Neuron (in vitro differentiated cells): Measurements from ENCODE around the gene ARID5A.

Experiments
- H2AFZ ChIP-seq: one replicate; pipeline ENCODE4 v1.6.1; 2013; ENCODE audit warnings: low read depth, mild to moderate bottlenecking, inconsistent platforms, low read length, moderate library complexity
- H3K27me3 ChIP-seq: one replicate; pipeline ENCODE4 v1.6.1; 2013; ENCODE audit warnings: low read length; ENCODE audit not compliant: insufficient read depth
- H3K36me3 ChIP-seq: one replicate; pipeline ENCODE4 v1.6.1; 2013; ENCODE audit warnings: low read length; ENCODE audit not compliant: insufficient read depth
- H3K4me1 ChIP-seq: one replicate; pipeline ENCODE4 v1.6.1; 2013; ENCODE audit warnings: low read length; ENCODE audit not compliant: insufficient read depth
- H3K4me3 ChIP-seq: 2 replicates; pipeline ENCODE4 v1.5.1; 2013; ENCODE audit warnings: mild to moderate bottlenecking, low read length, moderate library complexity
- H3K9me3 ChIP-seq: one replicate; pipeline ENCODE4 v1.6.1; 2013; ENCODE audit warnings: low read length

Gene ARID5A

DNA sequence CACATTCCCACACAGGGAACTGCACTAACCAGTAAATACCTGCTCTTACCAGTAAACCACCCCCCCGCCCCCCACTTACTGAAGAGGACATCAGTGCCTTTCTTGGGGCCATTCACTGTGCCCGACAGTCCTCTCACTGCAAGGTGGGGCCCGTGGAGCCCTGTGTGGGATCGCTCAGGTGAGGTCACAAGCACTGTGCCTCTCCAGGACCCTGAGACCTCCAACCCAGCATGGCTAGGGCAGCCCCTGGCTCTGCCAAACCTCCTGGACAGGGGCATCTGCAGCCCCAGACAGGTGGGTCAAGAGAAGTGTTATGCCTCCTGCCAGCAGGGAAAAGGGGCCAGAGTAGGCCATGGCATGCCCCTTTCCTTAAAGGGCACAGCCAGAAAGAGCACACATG lies 24.7 kb upstream of the ARID5A start:
- Histone ChIP-seq H3K27me3 (no peaks in the 10 kb centered on the region), H3K36me3 (no peaks in the 10 kb centered on the region)

DNA sequence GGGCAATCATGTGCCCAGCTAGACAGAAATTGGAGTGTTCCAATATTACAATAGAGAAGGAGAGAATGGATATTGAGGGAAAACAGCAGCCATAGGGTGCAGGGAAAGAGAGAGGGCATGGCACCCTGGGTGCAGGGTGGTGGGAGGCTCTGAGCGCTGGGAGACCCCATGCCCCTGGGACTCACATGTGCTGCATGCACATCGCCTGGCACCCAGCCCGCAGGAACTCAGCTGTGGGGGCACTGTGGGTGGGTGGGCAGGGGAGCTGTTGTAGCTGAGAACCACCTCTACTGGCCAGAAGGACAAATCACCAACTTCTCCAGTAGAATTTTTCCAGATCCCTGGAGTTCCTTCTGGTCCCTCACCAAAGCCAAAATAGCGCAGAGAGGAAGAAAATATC lies 24.2 kb upstream of the ARID5A start:
- H3K4me3 ChIP-seq = no peak overlapping the region
- no peaks in the 10 kb centered on the region for H3K36me3 ChIP-seq
- no peak overlapping the region for H2AFZ ChIP-seq
- H3K4me1 ChIP-seq = peaks cover 2% of the 10 kb centered on the region
- peaks cover 2% of the 10 kb centered on the region for H3K9me3 ChIP-seq
- H3K27me3 ChIP-seq = no peaks in the 10 kb centered on the region

More for the DNA sequence above, 24.7 kb upstream of the ARID5A start:
- Histone ChIP-seq H3K9me3 (peaks cover 2% of the 10 kb centered on the region), H2AFZ (no peak overlapping the region), H3K4me3 (no peak overlapping the region), H3K4me1 (peaks cover 2% of the 10 kb centered on the region)

DNA sequence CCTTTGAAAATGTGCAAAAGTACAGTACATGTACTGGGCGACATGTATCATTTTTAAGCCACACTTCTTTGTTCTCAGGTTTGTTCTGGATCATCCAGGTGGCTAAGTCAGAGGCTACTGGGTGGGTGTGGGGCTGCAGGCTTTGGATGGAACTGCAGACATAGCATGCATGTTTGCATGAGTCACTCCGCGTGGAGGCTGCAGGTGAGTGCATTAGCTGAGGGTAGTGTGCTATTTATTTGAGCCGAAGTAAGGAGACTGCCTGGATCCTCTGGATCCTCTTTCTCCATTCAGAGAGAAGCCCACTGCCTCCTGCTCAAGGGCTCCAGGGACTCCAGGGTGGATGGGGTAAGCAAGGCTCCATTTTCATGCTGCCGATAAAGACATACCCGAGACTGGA lies 22.0 kb upstream of the ARID5A start:
- no peaks in the 10 kb centered on the region for H3K27me3 ChIP-seq
- no peak overlapping the region for H2AFZ ChIP-seq
- peaks cover 2% of the 10 kb centered on the region for H3K9me3 ChIP-seq
- H3K4me1 ChIP-seq = no peaks in the 10 kb centered on the region
- H3K36me3 ChIP-seq = no peaks in the 10 kb centered on the region
- H3K4me3 ChIP-seq = no peak overlapping the region

DNA sequence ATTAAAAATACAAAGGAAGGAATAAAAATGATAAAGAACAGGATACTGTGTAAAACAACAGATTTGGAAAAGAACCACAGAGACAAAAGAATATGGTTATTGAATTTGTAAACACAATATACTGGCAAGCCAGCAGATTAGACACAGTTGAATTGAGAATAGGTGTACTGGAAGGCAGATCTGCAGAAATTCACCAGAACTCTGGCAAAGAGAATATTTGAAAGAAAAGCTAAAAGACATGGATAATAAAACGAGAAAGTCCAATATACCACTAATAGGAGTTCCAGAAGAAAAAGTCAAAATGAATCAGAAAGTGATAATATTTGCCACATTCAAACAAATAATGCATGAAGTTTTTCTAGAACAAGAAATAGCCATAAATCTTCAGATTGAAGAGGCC lies 19.5 kb upstream of the ARID5A start:
- Histone ChIP-seq H3K36me3 (no peaks in the 10 kb centered on the region), H3K4me1 (no peaks in the 10 kb centered on the region), H3K4me3 (no peak overlapping the region)

DNA sequence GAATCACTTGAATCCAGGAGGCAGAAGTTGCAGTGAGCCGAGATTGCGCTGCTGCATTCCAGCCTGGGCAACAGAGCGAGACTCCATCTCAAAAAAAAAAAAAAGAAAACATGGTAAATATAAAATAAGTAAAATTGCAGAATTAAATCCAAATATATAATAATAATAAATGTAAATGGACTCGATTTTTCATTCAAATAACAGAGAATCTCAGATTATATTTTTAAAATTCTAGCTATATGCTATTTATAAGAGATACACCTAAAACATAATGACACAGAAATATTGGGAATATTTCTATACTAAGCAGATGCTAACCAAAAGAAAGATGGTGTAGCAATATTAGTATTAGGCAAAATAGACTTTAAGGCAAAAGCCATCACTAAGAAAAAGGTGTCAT lies 16.3 kb upstream of the ARID5A start:
- no peak overlapping the region for H3K4me3 ChIP-seq
- H3K36me3 ChIP-seq = no peaks in the 10 kb centered on the region
- H2AFZ ChIP-seq = no peak overlapping the region
- H3K9me3 ChIP-seq = peaks cover 2% of the 10 kb centered on the region
- peaks cover 5% of the 10 kb centered on the region for H3K27me3 ChIP-seq
- H3K4me1 ChIP-seq = no peaks in the 10 kb centered on the region

More for the DNA sequence above, 19.5 kb upstream of the ARID5A start:
- Histone ChIP-seq H3K27me3 (no peaks in the 10 kb centered on the region), H2AFZ (no peak overlapping the region), H3K9me3 (peaks cover 2% of the 10 kb centered on the region)

DNA sequence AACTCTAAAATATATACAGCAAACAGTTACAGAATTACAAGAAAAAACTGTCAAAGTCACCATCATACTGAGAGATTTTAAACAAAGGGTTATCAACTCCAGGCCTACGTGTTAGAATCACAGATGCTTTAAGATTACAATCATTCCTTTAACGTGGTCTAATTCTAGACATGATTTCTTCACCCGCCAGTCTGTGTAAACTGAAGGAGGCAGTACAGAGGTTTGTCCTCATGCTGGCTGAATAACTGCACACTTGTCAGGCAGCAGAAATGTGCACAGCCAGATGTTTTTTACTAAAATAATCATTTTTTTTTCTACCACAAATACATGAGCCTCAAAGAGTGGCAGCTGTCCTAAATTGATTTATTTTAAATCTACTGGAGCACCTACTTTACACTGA lies 15.9 kb upstream of the ARID5A start:
- H3K4me1 ChIP-seq = no peaks in the 10 kb centered on the region
- H2AFZ ChIP-seq = no peak overlapping the region
- peaks cover 1% of the 10 kb centered on the region for H3K9me3 ChIP-seq

DNA sequence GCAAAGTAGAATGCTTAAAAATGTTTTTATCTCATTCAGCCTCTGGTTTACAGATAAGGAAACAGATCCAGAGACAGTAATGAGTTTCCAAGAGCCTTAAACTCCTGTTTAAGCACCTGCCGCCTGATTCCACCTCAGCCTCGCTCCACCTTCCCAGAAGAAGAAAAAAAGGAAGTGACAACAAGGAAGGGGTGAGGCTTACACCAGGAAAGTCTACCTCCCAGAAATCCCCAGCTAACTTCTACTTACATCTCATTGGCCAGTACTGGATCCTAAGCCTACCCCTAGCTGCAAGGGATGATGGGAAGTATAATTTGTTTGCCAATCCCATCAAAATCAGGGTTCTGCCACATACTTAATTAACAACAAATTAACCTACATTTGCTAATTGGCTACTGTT lies 15.3 kb upstream of the ARID5A start:
- H3K9me3 ChIP-seq = no peaks in the 10 kb centered on the region
- no peak overlapping the region for H3K4me3 ChIP-seq
- H3K36me3 ChIP-seq = no peaks in the 10 kb centered on the region
- H3K4me1 ChIP-seq = no peaks in the 10 kb centered on the region
- peaks cover 6% of the 10 kb centered on the region for H3K27me3 ChIP-seq
- H2AFZ ChIP-seq = no peak overlapping the region

More for the DNA sequence above, 15.9 kb upstream of the ARID5A start:
- H3K36me3 ChIP-seq = no peaks in the 10 kb centered on the region
- no peak overlapping the region for H3K4me3 ChIP-seq
- peaks cover 6% of the 10 kb centered on the region for H3K27me3 ChIP-seq

DNA sequence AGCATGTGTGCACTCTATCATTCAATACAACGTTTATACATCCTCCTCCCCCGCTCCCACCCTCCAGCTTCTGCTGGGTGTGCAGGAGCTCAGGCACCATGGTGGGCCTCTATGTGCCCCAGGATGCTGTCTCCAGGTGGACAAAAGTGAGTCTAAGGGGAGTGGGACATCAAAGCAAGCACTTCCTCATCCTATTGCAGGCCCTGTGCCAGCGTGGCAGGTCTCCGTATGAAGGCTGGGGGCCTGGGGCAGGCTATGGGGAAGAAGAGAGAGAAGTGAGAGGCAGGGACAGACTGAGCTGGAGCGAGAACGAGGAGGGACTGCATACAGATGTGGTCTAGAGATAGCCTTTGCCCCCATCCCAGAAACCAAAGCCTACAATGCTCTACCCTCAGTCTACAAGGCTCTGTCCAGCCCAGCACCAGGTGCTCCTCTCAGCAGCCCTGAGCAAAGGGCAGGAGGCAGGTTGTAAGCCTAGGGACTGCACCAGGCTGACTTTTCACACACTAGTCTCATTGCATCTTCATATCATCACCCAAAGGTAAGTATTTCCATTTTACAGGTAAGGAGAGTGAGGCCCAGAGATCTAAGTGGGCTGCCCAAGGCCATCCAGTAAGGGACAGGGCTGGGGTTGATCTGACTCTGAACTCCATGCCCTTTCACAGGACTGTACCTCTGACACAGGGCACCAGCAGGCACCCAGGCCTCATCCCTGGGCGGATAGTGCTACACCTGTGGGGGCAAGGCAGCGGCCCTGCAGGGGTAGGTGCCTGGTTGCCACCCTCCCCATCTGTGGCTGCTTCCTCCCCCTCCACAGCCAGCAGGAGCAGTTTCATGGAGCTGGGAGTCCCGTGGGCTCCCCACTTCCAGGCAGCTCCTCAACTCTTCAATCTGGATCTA lies 14.0 kb upstream of the ARID5A start:
- Histone ChIP-seq H3K36me3 (no peaks in the 10 kb centered on the region), H3K4me1 (no peaks in the 10 kb centered on the region), H3K4me3 (no peak overlapping the region), H2AFZ (no peak overlapping the region), H3K9me3 (no peaks in the 10 kb centered on the region), H3K27me3 (peaks cover 12% of the 10 kb centered on the region)

DNA sequence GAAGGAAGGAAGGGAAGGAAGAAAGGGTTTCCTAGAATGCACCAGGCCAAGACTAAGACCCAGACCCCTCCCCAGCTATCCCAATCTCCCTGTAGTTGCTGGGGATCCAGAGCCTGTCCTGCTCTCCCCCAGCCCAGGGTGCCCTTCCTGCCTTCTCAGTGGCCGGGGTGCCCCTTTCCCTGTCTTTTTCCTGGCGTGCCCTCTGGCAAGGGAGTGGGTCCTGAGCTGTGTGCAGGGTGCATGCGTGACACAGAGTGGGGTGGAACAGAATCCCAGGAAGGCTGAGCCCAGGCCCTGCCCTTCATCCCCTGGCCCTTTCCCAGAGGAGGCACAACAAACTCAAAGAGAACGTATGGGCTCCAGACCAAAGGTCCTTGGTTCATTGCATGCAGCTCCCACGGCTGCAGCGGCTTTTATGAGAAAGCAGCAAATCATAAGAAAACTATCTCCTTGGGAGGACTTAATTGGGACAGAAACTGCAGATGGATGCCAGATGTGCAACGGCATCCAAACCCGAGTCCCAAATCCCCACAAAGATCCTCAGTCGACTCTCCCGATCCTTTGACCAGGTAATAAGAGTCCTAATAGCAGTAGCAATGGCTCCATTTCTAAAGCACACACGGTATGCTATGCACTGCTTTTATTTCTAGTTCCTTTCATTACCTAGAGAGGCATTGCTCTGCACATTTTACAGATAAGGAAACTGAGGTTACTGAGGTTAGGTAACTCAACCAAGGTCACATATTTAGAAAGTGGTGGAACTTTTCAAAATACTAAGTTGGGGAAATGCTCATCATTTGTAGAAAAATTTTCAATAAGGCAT lies 12.7 kb upstream of the ARID5A start:
- H3K36me3 ChIP-seq = no peaks in the 10 kb centered on the region
- no peaks in the 10 kb centered on the region for H3K9me3 ChIP-seq
- no peaks in the 10 kb centered on the region for H3K4me1 ChIP-seq
- peaks cover 14% of the 10 kb centered on the region for H3K27me3 ChIP-seq
- no peak overlapping the region for H3K4me3 ChIP-seq
- no peak overlapping the region for H2AFZ ChIP-seq

DNA sequence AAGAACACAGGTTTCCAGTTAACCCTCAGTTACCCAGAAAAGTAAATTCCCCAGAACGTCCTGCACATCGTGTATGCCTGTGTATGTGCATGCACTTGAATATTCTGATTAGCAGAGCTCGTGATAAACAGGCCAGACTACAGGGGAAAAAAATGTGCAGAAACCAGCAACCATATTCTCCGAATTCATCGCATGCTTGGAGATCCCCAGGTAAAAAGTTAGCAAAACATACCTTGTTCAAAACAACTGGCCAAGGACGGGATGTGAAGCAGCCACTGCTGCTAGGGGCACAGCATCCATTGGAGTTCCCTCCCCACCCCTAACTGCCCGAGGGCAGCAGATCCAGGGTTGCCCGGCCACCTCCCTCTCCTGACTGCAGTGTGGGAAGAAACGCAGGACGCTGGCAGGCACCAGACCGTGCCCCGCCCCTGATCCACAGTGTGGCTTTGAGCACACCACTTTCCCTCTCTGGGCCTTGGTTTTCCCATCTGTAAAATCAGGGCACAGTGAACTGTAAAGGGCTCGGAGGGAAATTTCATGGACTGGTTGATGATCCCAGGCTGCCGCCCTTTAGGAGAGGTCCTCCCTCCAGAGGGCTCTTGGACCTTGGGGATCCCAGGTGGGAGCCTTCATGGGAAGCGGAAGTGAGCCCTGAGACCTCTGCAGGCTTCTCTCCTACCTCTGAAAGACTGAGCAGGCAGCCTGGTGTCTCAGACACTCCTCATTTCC lies 11.9 kb upstream of the ARID5A start:
- peaks cover 22% of the 10 kb centered on the region for H3K27me3 ChIP-seq

DNA sequence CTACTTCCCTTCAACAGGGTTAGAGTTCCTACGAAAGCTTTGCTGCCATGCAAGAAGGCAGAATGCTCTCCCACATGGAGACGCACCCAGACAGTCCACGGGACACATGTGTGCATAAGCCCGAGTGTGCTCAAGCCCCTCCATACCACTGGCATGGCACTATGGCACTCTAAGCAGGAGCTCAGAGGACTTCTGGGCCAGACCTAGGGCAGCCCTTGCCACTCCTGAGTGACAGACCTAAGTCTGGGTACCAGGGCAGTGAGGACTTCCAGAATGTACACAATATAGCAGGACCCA lies 11.4 kb upstream of the ARID5A start:
- no peak overlapping the region for H3K4me3 ChIP-seq
- peaks cover 26% of the 10 kb centered on the region for H3K27me3 ChIP-seq
- no peaks in the 10 kb centered on the region for H3K9me3 ChIP-seq

More for the DNA sequence above, 11.9 kb upstream of the ARID5A start:
- Histone ChIP-seq H3K4me3 (no peak overlapping the region), H3K9me3 (no peaks in the 10 kb centered on the region), H3K36me3 (no peaks in the 10 kb centered on the region), H3K4me1 (no peaks in the 10 kb centered on the region), H2AFZ (no peak overlapping the region)

DNA sequence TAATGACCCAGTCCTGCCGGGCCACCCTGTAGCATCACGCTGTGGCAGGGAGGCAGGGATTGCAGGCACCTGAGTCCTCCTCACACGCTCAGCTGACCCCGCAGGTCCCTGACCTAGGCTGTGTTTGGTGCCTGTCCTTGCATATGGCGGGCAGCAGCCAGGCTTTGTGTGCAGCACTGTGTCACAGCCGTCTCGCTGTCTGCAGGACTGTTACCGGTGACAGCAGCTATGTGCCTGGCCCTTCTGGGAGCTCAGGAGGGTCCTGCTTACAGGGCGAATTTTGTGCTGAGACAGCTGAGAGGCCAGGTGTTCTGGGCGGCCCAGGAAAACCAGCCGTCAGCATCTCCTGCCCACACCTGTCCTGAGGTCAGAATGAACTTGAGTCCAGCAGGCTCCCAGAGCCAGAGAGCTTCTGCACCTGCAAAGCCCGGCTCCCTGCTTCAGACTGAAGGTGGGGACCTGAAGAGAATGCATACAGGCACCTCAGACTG lies 10.4 kb upstream of the ARID5A start:
- Histone ChIP-seq H3K9me3 (no peaks in the 10 kb centered on the region), H3K36me3 (no peaks in the 10 kb centered on the region), H3K4me1 (no peaks in the 10 kb centered on the region), H3K27me3 (peaks cover 27% of the 10 kb centered on the region), H3K4me3 (no peak overlapping the region), H2AFZ (no peak overlapping the region)

More for the DNA sequence above, 11.4 kb upstream of the ARID5A start:
- Histone ChIP-seq H2AFZ (no peak overlapping the region), H3K4me1 (no peaks in the 10 kb centered on the region), H3K36me3 (no peaks in the 10 kb centered on the region)
